Body of pancreas (tissue), 4 donors: ENCODE results near the gene E4F1.

Experiments
- CTCF ChIP-seq, 7 experiments: fragments of 450-650 bp in 4 of 7; fragments of 200-600 bp in 3 of 7; sonication (generic) in 3 of 7; IDR thresholded peaks; one replicate each; pipeline ENCODE4 v1.5.1; 2016 to 2019; ENCODE audit warnings: antibody characterized with exemption in 7 of 7
- POLR2A ChIP-seq, 3 donors: fragments of 450-650 bp; IDR thresholded peaks; one replicate each; pipeline ENCODE4 v1.6.1; 2016; ENCODE audit warnings: antibody characterized with exemption in 3 of 3, mild to moderate bottlenecking in 2 of 3

- TF ChIP-seq CTCF (IDR thresholded peaks at IDR 0.05): no peak
- no peak for TF ChIP-seq POLR2A (IDR thresholded peaks at IDR 0.05)
These were observed 20.4 kb downstream of the E4F1 start for GRCh38 chr16:2243781-2244180.
